ENCODE measurements around the gene AFF3. TPM values are rescaled to one million over a fixed set of nuclear protein-coding genes. Genes with fewer than 3 reads are reported as not detected.

Gene AFF3
- total and polyA plus RNA-seq, 2 donors (not counting 3 experiments of a cell fraction or from before 2014, with no cell fraction given): 0.06 to 0.07 TPM

GRCh38 chr2:100143286-100143685 lies 896 bp upstream of the AFF3 start:
- Histone ChIP-seq H3K36me3 (ENCODE audit: control insufficient read depth in 2 of 2, extremely low read depth in 1 of 2, insufficient read depth in 2 of 2, low read length in 2 of 2) (no peaks in the 10 kb centered on the region), H3K27ac (ENCODE audit: insufficient read depth, low read depth, low read length) (no peak overlapping the region), H3K9me3 (replicated peaks; ENCODE audit: control insufficient read depth, insufficient read depth, low read length) (no peaks in the 10 kb centered on the region), H3K79me2 (ENCODE audit: control insufficient read depth, insufficient read depth, low read length) (no peaks in the 10 kb centered on the region), H3K9ac (replicated peaks; ENCODE audit: extremely low read depth, insufficient read depth, low read length) (no peak overlapping the region), H2AFZ (ENCODE audit: low read depth, low read length) (no peak overlapping the region), H3K4me2 (ENCODE audit: insufficient read depth, low read length) (no peak overlapping the region), H3K27me3 (ENCODE audit: control insufficient read depth in 2 of 2, insufficient read depth in 2 of 2, low read length in 2 of 2) (no peaks in the 10 kb centered on the region), H3K4me3 (replicated peaks in 1 of 3; ENCODE audit: insufficient read depth in 1 of 3, low read depth in 1 of 3, low read length in 3 of 3) (no peak overlapping the region), H4K20me1 (replicated peaks; ENCODE audit: control insufficient read depth, extremely low read depth, insufficient read depth, low read length) (no peaks in the 10 kb centered on the region), H3K9me1 (replicated peaks; ENCODE audit: control insufficient read depth, extremely low read depth, insufficient read depth, low read length) (no peaks in the 10 kb centered on the region), H3K4me1 (ENCODE audit: control insufficient read depth, extremely low read depth, insufficient read depth, low read length) (no peaks in the 10 kb centered on the region)
- no TSS peak for BruUV-seq (replicated peaks)
- TF ChIP-seq JUN (IDR thresholded peaks at IDR 0.05; ENCODE audit: borderline replicate concordance, insufficient read depth, insufficient read length, low read depth) (no peak), POLR2A (IDR thresholded peaks at IDR 0.05; ENCODE audit: low read depth, low read length) (no peak), GATA2 (IDR thresholded peaks at IDR 0.05; ENCODE audit: insufficient read depth, insufficient read length, low read depth, low read length) (no peak), MYC (IDR thresholded peaks at IDR 0.05; ENCODE audit: low read depth, low read length) (no peak), POLR2AphosphoS5 (IDR thresholded peaks at IDR 0.05; ENCODE audit: insufficient read depth, low read depth, low read length) (no peak), FOS (IDR thresholded peaks at IDR 0.05; ENCODE audit: borderline replicate concordance, insufficient read depth, low read length) (no peak), EZH2 (IDR thresholded peaks at IDR 0.05; ENCODE audit: borderline replicate concordance, low read depth, low read length, severe bottlenecking) (no peak)
- dilution Hi-C loops (cut with MboI; ENCODE audit: extremely low pct_ligation_motif_present, low sequenced_read_pairs): no loop called here
- POLR2A ChIA-PET: no interaction called here
- FAIRE-seq: no peak
- CTCF ChIA-PET: no interaction called here
- intact Hi-C loops (cut with micrococcal nuclease): no loop called here
- no peak for DNase-seq (ENCODE audit: low read depth, low spot score)

DNA sequence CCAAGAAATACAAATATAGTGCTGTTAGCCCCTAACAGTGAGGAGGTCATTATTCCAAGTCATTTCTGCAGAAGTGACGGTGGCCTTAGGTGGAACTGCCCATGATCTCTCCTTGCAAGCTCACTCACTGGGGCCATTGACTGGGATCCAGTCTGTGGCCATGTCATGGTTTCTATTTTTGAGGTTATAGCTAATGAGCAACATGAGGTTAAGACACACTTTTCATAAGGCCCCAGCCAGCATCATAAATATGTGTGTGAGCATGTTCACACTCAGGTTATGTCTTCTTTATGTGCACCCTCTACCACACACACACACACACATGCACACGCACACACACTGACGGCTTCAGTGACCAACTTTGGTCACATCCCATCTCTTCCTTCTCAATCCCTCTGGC lies 484 bp downstream of the AFF3 start:
- BruUV-seq (replicated peaks): no TSS peak
- dilution Hi-C loops (cut with MboI; ENCODE audit: extremely low pct_ligation_motif_present, low sequenced_read_pairs) (no loop called here), intact Hi-C loops (cut with micrococcal nuclease) (no loop called here)
- H3K4me1 ChIP-seq (ENCODE audit: control insufficient read depth, extremely low read depth, insufficient read depth, low read length): no peaks in the 10 kb centered on the region
- H3K36me3 ChIP-seq (ENCODE audit: control insufficient read depth in 2 of 2, extremely low read depth in 1 of 2, insufficient read depth in 2 of 2, low read length in 2 of 2): no peaks in the 10 kb centered on the region
- FAIRE-seq (no peak), DNase-seq (ENCODE audit: low read depth, low spot score) (no peak)
- no peaks in the 10 kb centered on the region for H3K9me3 ChIP-seq (replicated peaks; ENCODE audit: control insufficient read depth, insufficient read depth, low read length)
- H2AFZ ChIP-seq (ENCODE audit: low read depth, low read length): no peak overlapping the region
- no peaks in the 10 kb centered on the region for H4K20me1 ChIP-seq (replicated peaks; ENCODE audit: control insufficient read depth, extremely low read depth, insufficient read depth, low read length)
- ChIA-PET CTCF (no interaction called here), POLR2A (no interaction called here)
- H3K9me1 ChIP-seq (replicated peaks; ENCODE audit: control insufficient read depth, extremely low read depth, insufficient read depth, low read length): no peaks in the 10 kb centered on the region
- no peak overlapping the region for H3K4me2 ChIP-seq (ENCODE audit: insufficient read depth, low read length)
- H3K4me3 ChIP-seq (replicated peaks in 1 of 3; ENCODE audit: insufficient read depth in 1 of 3, low read depth in 1 of 3, low read length in 3 of 3): no peak overlapping the region
- no peaks in the 10 kb centered on the region for H3K27me3 ChIP-seq (ENCODE audit: control insufficient read depth in 2 of 2, insufficient read depth in 2 of 2, low read length in 2 of 2)
- H3K9ac ChIP-seq (replicated peaks; ENCODE audit: extremely low read depth, insufficient read depth, low read length): no peak overlapping the region
- H3K27ac ChIP-seq (ENCODE audit: insufficient read depth, low read depth, low read length): no peak overlapping the region
- TF ChIP-seq POLR2AphosphoS5 (IDR thresholded peaks at IDR 0.05; ENCODE audit: insufficient read depth, low read depth, low read length): no peak
- no peak for TF ChIP-seq MYC (IDR thresholded peaks at IDR 0.05; ENCODE audit: low read depth, low read length)
- no peak for TF ChIP-seq POLR2A (IDR thresholded peaks at IDR 0.05; ENCODE audit: low read depth, low read length)
- H3K79me2 ChIP-seq (ENCODE audit: control insufficient read depth, insufficient read depth, low read length): no peaks in the 10 kb centered on the region
